IPS-NIHi11 (cell line): ENCODE data around the gene CACNB1.

Source experiments
- DNase-seq: peaks from one replicate; pipeline ENCODE4 v3.0.0; 2012; ENCODE audit warnings: mixed read lengths, low spot score

The CACNB1 gene

DNA sequence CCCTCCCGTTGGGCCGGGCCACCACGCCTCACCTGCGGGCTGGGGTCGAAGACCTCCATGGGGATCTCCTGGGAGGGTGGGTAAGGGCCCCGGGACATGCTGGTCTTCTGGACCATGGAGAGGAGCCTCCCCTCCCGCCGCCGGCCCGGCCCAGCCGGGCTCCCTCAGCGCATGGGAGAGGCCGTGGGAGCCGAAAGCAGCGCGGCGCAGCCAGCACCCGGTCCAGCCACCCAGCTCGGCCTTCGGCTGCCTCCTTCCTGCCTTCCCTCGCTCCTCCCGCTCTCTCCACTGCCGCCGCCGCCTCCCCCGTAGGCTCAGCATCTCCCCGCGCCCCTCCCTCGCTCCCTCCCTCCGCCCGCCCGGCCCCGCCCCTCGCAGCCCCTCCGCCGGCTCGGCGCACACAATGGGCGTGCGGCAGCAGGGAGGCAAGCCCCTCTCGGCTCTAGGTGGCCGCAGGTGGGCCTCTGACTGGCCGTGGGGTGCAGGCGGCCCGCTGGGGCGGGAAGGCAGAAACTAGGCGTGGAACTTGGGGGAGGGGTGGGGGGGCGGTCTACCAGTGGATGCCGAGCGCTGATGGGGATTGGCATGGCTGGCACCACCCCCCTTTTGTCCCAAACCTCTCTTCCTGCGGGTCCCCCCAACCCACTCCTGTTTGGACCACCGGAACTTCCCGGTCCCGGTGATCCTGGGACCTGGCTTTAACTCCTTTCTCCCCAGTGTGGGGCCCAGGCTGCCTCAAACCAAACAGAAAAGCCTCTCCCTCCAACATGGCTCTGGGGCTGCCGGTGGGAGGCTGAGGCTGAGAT is at the start of gene CACNB1:
CACNB1 (minus strand) TSS at position 290 of the 806 bp plus-strand sequence; CDS start at position 116, 174 bp downstream.
- DNase-seq, result peak; percentile 94

DNA sequence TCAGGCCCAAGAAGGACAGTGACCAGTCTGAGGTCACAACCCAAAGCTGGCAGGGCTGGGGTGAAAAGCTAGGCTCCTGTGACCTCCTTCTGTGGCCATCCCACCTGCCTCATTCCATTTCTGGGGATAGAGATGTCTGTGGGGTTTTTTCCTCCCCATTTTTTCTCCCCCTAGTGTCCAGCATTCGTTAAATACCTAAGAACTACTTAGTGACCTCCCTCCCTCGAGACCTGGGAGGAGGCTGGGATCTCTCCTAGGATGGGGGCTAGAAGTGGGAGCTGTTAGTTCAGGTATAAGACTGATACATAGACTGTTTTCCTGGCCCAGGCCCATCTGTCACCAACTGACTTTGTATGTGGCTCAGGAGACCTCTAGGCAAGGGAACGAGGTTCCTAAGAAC is 48.8 kb upstream of the CACNB1 start:
- no peak for DNase-seq

GRCh38 chr17:39244600-39245570 is 47.4 kb upstream of the CACNB1 start:
- DNase-seq, result peak; percentile 86

- no peak for DNase-seq
These were observed 46.6 kb upstream of the CACNB1 start for GRCh38 chr17:39244016-39244599.

GRCh38 chr17:39243155-39243554 is 45.7 kb upstream of the CACNB1 start:
- no peak for DNase-seq

DNA sequence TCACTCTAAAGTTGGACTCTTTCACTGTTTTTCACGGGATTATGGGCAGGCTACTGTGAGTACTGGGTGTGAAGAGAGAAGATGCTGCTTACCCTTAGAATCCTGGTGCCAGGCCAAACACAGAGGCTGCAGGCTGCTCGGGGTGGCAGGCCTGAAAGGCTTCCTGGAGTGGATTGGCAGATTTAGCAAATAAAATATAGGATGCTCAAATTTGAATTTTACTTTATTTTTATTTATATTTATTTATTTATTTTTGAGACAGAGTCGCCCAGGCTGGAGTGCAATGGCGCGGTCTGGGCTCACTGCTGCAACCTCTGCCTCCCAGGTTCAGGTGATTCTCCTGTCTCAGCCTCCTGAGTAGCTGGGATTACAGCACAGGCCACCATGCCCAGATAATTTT is 43.2 kb upstream of the CACNB1 start:
- DNase-seq, result no peak

GRCh38 chr17:39239640-39240314 is 42.3 kb upstream of the CACNB1 start:
- DNase-seq, result peak; percentile 87

GRCh38 chr17:39238311-39238972 is 41.0 kb upstream of the CACNB1 start:
- DNase-seq, result no peak

- DNase-seq, result no peak
These were observed 40.1 kb upstream of the CACNB1 start for GRCh38 chr17:39237586-39237985.

DNA sequence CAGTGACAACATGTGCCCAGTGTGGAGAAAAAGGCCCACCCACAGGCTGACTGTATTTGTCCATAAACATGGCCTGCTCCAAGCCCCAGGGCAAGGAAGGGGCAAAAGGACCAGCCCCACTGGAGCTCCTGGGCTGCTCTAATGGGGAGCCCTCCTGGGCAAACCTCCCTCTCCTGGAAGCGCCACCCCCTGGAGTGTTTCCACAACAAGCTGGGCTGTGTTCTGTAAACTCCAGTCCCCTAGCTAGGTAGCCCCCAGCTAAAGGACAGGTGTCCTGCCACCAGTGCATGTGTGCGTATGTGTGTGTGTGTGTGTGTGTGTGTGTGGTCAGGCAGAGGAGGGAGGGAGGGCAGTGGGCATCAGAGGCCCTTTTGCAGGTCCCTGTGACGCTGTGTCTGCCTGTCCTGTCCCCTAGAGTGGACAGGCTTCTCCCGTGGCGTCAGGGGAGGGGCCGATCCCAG is 39.5 kb upstream of the CACNB1 start:
- no peak for DNase-seq

GRCh38 chr17:39236450-39236927 is 39.0 kb upstream of the CACNB1 start:
- DNase-seq, result no peak

DNA sequence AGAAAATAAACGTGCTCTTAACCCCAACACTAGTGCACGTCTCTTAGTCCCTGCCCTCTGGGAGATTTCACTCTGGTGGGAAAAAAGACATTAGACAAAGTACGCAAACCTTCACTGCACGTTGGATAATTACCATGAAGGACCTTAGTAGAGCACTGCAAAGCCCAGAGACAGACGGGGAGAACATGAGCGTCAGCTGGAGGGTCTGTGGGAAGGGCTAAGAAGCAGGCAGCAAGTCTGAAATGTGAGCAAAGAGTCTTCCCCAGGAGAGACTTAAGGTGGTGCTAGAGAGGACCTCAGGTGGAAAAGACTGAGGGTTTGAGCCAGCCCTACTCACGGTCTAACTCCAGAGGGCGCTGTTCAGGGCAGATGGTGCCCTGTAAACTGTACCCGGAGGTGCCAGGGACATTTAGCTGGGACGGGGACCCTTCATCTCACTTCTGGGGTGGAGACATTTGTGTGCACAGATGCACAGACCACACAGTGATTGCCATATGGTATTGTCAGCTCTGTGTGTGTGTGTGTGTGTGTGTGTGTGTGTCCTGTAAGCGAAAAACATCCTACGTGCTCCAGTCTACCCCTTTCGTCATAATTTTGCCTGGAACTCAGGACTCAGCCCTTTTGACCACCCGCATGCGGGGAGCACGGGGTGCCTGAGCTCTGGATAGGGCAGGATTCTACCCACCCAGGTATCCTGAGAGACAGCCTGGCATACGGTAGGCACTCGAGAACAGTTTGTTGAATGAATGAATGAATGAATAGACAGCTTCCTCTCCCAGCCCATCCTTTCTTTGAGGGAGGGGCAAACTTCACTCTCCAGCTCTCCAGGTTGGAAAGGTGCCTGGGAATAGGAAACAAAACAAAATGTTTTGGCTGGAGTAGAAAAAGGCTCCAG is 38.3 kb upstream of the CACNB1 start:
- peak; percentile 89 for DNase-seq

DNA sequence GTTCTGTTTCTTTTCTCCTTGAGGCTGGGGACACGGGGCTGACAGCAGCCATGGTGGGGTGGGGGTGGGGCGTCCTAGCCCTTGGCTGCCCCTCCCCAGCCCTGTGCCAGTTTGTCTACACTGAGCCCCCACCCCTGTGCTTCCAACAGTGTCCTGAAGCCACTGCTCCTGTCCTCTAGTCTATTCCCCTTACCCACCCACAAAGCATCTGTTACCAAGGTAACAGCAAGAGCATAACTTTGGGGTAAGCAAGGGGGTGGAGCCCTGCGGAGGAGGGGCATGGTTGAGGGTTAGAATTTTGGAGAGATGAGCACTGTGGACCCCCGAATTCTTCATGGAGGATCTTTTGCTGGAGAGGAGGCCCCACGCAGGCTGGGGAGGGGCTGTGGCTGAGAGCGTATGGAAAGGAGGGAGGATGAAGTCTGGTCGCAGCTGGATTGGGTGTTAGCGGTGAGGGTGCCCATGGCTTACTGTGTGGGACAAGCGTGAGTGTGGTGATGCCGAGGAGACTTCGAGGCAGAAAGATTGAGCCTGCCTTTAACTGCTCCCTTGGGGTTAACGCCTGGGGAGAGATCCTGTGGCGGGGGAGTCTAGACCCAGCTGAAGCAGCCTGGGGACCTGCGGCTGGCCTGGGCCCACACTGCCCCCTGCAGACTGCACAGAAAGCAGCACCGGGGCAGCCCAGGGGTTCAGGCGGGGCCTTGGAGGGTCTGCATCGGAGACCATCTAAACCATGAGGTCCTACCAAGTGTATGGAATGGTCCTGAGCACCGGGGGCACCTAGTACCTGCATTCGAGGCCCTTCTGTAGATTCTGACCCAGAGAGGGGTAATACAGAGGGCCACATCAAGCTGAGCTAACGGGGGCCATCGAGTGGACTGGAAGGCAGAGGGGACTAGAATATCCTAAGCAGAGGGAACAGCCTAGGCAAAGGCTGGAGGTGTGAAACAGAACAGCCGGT is 34.4 kb upstream of the CACNB1 start:
- DNase-seq, result peak; percentile 84

- no peak for DNase-seq
These were observed 33.7 kb upstream of the CACNB1 start for GRCh38 chr17:39231091-39231561.

- DNase-seq, result no peak
These were observed 32.9 kb upstream of the CACNB1 start for GRCh38 chr17:39230361-39230760.

- no peak for DNase-seq
These were observed 31.9 kb upstream of the CACNB1 start for GRCh38 chr17:39229274-39229913.

- no peak for DNase-seq
These were observed 30.0 kb upstream of the CACNB1 start for GRCh38 chr17:39227364-39227919.
